Breast epithelium (tissue), 3 donors: ENCODE data around the gene CCDC81.

Experiments
- POLR2AphosphoS5 ChIP-seq, 3 donors: sonication (generic); formaldehyde crosslinking; IDR thresholded peaks; one replicate each; pipeline ENCODE4 v1.6.1; 2017; ENCODE audit warnings: antibody characterized with exemption in 3 of 3
- TF ChIP-seq, protein P1 (sequence below), 3 donors: fragments of 450-650 bp; IDR thresholded peaks; one replicate each; pipeline ENCODE4 v1.5.1; 2016 to 2017; ENCODE audit warnings: antibody characterized with exemption in 3 of 3, mild to moderate bottlenecking in 3 of 3, moderate library complexity in 3 of 3

DNA sequence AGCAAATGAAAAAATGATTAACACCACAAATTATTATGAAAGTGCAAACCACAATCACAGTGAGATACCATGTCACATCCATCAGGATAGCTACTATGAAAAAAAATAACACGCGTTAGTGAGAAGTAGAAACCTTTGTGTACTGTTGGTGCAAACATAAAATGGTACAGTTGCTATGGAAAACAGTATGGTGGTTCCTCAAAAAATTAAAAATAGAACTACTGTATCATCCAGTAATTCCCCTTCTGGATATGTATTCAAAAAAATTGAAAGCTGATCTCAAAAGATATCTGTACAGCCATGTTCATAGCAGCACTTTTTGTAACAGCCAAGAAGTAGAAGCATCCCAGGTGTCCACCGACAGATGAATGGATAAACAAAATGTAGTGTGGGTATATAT lies 43.4 kb downstream of the CCDC81 start:
- TF ChIP-seq, protein P1, sequence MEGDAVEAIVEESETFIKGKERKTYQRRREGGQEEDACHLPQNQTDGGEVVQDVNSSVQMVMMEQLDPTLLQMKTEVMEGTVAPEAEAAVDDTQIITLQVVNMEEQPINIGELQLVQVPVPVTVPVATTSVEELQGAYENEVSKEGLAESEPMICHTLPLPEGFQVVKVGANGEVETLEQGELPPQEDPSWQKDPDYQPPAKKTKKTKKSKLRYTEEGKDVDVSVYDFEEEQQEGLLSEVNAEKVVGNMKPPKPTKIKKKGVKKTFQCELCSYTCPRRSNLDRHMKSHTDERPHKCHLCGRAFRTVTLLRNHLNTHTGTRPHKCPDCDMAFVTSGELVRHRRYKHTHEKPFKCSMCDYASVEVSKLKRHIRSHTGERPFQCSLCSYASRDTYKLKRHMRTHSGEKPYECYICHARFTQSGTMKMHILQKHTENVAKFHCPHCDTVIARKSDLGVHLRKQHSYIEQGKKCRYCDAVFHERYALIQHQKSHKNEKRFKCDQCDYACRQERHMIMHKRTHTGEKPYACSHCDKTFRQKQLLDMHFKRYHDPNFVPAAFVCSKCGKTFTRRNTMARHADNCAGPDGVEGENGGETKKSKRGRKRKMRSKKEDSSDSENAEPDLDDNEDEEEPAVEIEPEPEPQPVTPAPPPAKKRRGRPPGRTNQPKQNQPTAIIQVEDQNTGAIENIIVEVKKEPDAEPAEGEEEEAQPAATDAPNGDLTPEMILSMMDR (IDR thresholded peaks at IDR 0.05), result no peak
- no peak for TF ChIP-seq POLR2AphosphoS5 (IDR thresholded peaks at IDR 0.05)
